LoVo (cell line): ENCODE data around the gene JMJD1C.
A peak's percentile ranks its signal among the peaks of the same experiment; 100 is the strongest.
"Not testable (repeated sequence)": the region's sequence is repeated elsewhere in the genome, so short reads cannot be mapped to it uniquely, and the experiment has no call there.

Experiments used
- DNase-seq: peaks from one replicate; pipeline ENCODE4 v3.0.0-alpha.2; 2016; ENCODE audit warnings: low spot score

JMJD1C gene

GRCh38 chr10:63396133-63396761, 69.5 kb downstream of the JMJD1C start:
- DNase-seq, result no peak

- DNase-seq, result no peak
Measured at GRCh38 chr10:63393050-63393449, 72.7 kb downstream of the JMJD1C start.

GRCh38 chr10:63392224-63392623, 73.6 kb downstream of the JMJD1C start:
- DNase-seq, result no peak

GRCh38 chr10:63391812-63392211, 74.0 kb downstream of the JMJD1C start:
- DNase-seq, result no peak

GRCh38 chr10:63390521-63390920, 75.3 kb downstream of the JMJD1C start:
- DNase-seq, result no peak

- DNase-seq, result peak; percentile 2
Measured at GRCh38 chr10:63388421-63389031, 77.3 kb downstream of the JMJD1C start.

GRCh38 chr10:63385254-63385653, 80.5 kb downstream of the JMJD1C start:
- DNase-seq, result no peak

- no peak for DNase-seq
Measured at GRCh38 chr10:63384675-63385074, 81.1 kb downstream of the JMJD1C start.

- no peak for DNase-seq
Measured at GRCh38 chr10:63384001-63384400, 81.8 kb downstream of the JMJD1C start.

GRCh38 chr10:63383141-63383540, 82.6 kb downstream of the JMJD1C start:
- DNase-seq, result no peak

- no peak for DNase-seq
Measured at GRCh38 chr10:63382066-63382465, 83.7 kb downstream of the JMJD1C start.

- DNase-seq, result not testable (repeated sequence)
Measured at GRCh38 chr10:63377305-63377661, 88.5 kb downstream of the JMJD1C start.

GRCh38 chr10:63376560-63377304, 89.0 kb downstream of the JMJD1C start:
- DNase-seq, result no peak

GRCh38 chr10:63375859-63376258, 89.9 kb downstream of the JMJD1C start:
- no peak for DNase-seq

GRCh38 chr10:63375458-63375857, 90.3 kb downstream of the JMJD1C start:
- no peak for DNase-seq

- DNase-seq, result no peak
Measured at GRCh38 chr10:63374991-63375390, 90.8 kb downstream of the JMJD1C start.

GRCh38 chr10:63373176-63373575, 92.6 kb downstream of the JMJD1C start:
- no peak for DNase-seq

- no peak for DNase-seq
Measured at GRCh38 chr10:63369711-63370110, 96.1 kb downstream of the JMJD1C start.

GRCh38 chr10:63368365-63368764, 97.4 kb downstream of the JMJD1C start:
- DNase-seq, result no peak

GRCh38 chr10:63366933-63367332, 98.8 kb downstream of the JMJD1C start:
- DNase-seq, result no peak

GRCh38 chr10:63365976-63366765, 99.6 kb downstream of the JMJD1C start:
- no peak for DNase-seq

- no peak for DNase-seq
Measured at GRCh38 chr10:63364918-63365317, 100.9 kb downstream of the JMJD1C start.

GRCh38 chr10:63363951-63364350, 101.8 kb downstream of the JMJD1C start:
- DNase-seq, result no peak
